HG03571 (cell line): Measurements from ENCODE around the gene FAM131C.

Experiments used
- ATAC-seq: cut with Tn5 transposase; IDR thresholded peaks from one replicate; pipeline ENCODE4 v1.9.1; 2021; ENCODE audit not compliant: unreplicated experiment

FAM131C gene

GRCh38 chr1:16017461-16018303 is 55.8 kb downstream of the FAM131C start, which contains the start of gene HSPB7:
Gene HSPB7, minus strand, starts transcription at chr1:16018043. Its CDS starts 80 bp downstream, at chr1:16017963.
- ATAC-seq, result no peak

- no peak for ATAC-seq
Observed at GRCh38 chr1:16017076-16017460, 56.4 kb downstream of the FAM131C start.

GRCh38 chr1:16015960-16016901 is 57.2 kb downstream of the FAM131C start:
- no peak for ATAC-seq

- no peak for ATAC-seq
Observed at GRCh38 chr1:16015491-16015890, 58.0 kb downstream of the FAM131C start.

- ATAC-seq, result no peak
Observed at GRCh38 chr1:16014509-16015482, 58.7 kb downstream of the FAM131C start.

- no peak for ATAC-seq
Observed at GRCh38 chr1:16013908-16014258, 59.6 kb downstream of the FAM131C start.

GRCh38 chr1:16013220-16013907 is 60.1 kb downstream of the FAM131C start:
- ATAC-seq, result no peak

- no peak for ATAC-seq
Observed at GRCh38 chr1:16012590-16013219, 60.7 kb downstream of the FAM131C start.

- no peak for ATAC-seq
Observed at GRCh38 chr1:16011936-16012589, 61.4 kb downstream of the FAM131C start.

- no peak for ATAC-seq
Observed at GRCh38 chr1:16010837-16011236, 62.6 kb downstream of the FAM131C start.

- ATAC-seq, result no peak
Observed at GRCh38 chr1:16009678-16010077, 63.8 kb downstream of the FAM131C start.

GRCh38 chr1:16009030-16009460 is 64.4 kb downstream of the FAM131C start:
- ATAC-seq, result no peak
